ENCODE data around the gene GPC3. TPM values are rescaled to one million over a fixed set of nuclear protein-coding genes. Genes with fewer than 3 reads are reported as not detected.

The GPC3 gene
- total and polyA plus RNA-seq, 7 donors: 0.43 to 2.3 (median 1.4) TPM

DNA sequence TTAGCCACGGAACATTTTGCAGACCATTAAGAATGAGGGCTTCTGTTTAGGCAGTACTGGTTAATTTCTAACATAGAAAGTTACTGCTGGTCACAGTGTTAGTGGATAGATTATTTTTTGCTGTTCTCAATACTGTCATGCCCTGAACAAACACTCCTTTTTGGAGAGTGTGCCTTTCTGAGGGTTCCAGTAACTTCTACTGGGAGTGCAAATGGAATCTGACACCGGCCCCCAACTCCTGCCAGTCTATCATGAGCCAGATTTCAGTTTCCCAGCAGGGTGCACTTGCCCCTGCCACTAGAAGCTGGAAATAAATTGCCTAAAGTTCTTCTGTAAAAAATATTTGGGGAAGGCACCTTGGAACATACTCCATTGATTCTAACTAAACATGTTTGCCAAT is 345.7 kb downstream of the GPC3 start:
- no peak overlapping the region for H3K4me3 ChIP-seq
- ATAC-seq: peak in 1 of 4 donors; percentile 69
- no peak for DNase-seq
- TF ChIP-seq, protein P1, sequence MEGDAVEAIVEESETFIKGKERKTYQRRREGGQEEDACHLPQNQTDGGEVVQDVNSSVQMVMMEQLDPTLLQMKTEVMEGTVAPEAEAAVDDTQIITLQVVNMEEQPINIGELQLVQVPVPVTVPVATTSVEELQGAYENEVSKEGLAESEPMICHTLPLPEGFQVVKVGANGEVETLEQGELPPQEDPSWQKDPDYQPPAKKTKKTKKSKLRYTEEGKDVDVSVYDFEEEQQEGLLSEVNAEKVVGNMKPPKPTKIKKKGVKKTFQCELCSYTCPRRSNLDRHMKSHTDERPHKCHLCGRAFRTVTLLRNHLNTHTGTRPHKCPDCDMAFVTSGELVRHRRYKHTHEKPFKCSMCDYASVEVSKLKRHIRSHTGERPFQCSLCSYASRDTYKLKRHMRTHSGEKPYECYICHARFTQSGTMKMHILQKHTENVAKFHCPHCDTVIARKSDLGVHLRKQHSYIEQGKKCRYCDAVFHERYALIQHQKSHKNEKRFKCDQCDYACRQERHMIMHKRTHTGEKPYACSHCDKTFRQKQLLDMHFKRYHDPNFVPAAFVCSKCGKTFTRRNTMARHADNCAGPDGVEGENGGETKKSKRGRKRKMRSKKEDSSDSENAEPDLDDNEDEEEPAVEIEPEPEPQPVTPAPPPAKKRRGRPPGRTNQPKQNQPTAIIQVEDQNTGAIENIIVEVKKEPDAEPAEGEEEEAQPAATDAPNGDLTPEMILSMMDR (IDR thresholded peaks at IDR 0.05): no peak
- H3K27me3 ChIP-seq (ENCODE audit: insufficient read depth in 3 of 3, low read length in 2 of 3): no peaks in the 10 kb centered on the region
- H3K9me3 ChIP-seq: no peaks in the 10 kb centered on the region
- H3K36me3 ChIP-seq (ENCODE audit: insufficient read depth in 1 of 2, low read depth in 1 of 2): no peaks in the 10 kb centered on the region
- no peak overlapping the region for H3K27ac ChIP-seq
- intact Hi-C loops (cut with DNase I): no loop called here
- peaks cover 3% of the 10 kb centered on the region for H3K4me1 ChIP-seq
- 36 to 56% (median 44%) methylated on average over 2 of the region's 2 CpGs for WGBS, 3 donors

DNA sequence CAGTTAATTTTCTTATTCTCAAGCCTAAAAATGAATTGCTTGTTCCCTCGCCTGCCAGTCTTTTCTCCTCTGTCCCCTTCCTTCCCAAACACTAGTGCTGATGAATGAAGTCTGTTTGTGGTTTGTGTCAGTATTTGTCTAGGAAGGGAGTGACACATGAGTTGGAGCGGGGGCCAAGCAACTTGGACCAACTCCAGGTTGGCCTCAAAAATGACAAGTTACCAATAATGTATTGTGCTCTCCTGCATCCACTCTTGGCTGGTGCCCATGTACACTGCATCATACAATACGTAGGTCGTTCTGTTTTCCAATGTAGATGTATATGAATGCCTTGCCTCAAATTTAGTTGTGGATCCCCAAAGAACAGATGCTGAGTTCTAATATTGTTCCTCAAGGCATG is 347.1 kb downstream of the GPC3 start:
- H3K27me3 ChIP-seq (ENCODE audit: insufficient read depth in 3 of 3, low read length in 2 of 3): no peaks in the 10 kb centered on the region
- no peaks in the 10 kb centered on the region for H3K36me3 ChIP-seq (ENCODE audit: insufficient read depth in 1 of 2, low read depth in 1 of 2)
- TF ChIP-seq, protein P1 (IDR thresholded peaks at IDR 0.05): no peak
- ATAC-seq: no peak
- peaks cover 3% of the 10 kb centered on the region for H3K4me1 ChIP-seq
- intact Hi-C loops (cut with DNase I): no loop called here
- WGBS, 3 donors: 59 to 80% (median 72%) methylated on average over 4 of the region's 4 CpGs
- H3K9me3 ChIP-seq: no peaks in the 10 kb centered on the region
- DNase-seq: no peak
- H3K27ac ChIP-seq: no peak overlapping the region
- no peak overlapping the region for H3K4me3 ChIP-seq

DNA sequence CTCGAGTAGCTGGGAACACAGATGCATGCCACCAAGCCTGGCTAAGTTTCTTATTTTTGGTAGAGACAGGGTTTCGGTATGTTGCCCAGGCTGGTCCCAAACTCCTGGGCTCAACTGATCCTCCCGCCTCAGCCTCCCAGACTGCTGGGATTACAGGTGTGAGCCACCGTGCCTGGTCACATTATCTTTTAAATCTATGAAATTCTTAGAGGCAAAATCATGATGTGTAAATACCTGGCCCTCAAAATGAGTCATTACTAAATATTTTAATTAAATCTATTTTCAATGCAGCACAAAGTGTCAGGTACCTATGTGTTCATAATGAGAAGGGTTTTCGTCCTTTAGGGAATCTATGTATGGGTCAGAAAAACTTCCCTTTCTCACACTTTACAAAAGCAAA is 347.6 kb downstream of the GPC3 start:
- Histone ChIP-seq H3K4me1 (peaks cover 3% of the 10 kb centered on the region), H3K27ac (no peak overlapping the region), H3K4me3 (no peak overlapping the region), H3K9me3 (no peaks in the 10 kb centered on the region), H3K27me3 (ENCODE audit: insufficient read depth in 3 of 3, low read length in 2 of 3) (no peaks in the 10 kb centered on the region), H3K36me3 (ENCODE audit: insufficient read depth in 1 of 2, low read depth in 1 of 2) (no peaks in the 10 kb centered on the region)
- TF ChIP-seq, protein P1 (IDR thresholded peaks at IDR 0.05): no peak
- 68 to 82% (median 70%) methylated on average over 5 of the region's 5 CpGs for WGBS, 3 donors
- ATAC-seq (no peak), DNase-seq (no peak)
- intact Hi-C loops (cut with DNase I): no loop called here

DNA sequence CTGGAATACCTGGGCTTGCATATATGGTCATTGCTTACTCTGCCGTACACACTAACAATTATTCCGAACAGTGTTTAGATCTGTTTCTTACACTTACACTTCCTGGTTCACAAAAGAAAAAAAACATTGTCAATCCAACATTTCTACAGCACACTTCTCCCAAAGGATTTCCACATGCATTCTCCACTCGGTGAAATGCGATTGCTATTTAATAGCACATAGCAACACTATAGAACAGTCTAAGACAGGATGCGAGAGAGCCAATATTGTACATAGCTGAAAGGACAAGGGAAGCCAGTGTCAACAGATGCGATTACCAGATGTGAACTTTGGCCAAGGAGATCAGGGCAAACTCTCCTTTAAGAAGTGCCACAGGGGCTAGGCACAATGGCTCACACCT is 349.4 kb downstream of the GPC3 start:
- H3K36me3 ChIP-seq (ENCODE audit: insufficient read depth in 1 of 2, low read depth in 1 of 2): no peaks in the 10 kb centered on the region
- ATAC-seq: no peak

DNA sequence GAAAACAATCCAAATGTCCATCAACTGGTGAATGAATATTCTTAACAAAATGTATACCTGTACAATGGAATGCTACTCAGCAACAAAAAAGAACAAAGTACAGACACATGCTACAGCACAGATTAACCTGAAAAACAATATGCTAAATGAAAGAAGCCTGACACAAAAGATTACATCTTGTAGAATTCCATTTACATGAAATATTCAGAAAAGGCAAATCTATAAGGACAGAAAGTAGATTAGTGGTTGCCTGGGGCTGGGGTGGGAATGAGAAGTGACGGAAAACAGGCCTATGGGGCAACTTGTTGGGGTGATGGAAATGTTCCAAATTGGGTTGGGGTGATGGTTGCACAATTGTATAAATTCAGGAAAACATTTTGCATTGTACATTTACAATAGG is 351.0 kb downstream of the GPC3 start:
- H3K9me3 ChIP-seq: no peaks in the 10 kb centered on the region
- no peak overlapping the region for H3K4me3 ChIP-seq
- intact Hi-C loops (cut with DNase I): no loop called here
- H3K27me3 ChIP-seq (ENCODE audit: insufficient read depth in 3 of 3, low read length in 2 of 3): no peaks in the 10 kb centered on the region
- H3K36me3 ChIP-seq (ENCODE audit: insufficient read depth in 1 of 2, low read depth in 1 of 2): no peaks in the 10 kb centered on the region
- H3K4me1 ChIP-seq: peaks cover 4% of the 10 kb centered on the region
- no peak for ATAC-seq
- TF ChIP-seq, protein P1 (IDR thresholded peaks at IDR 0.05): no peak
- H3K27ac ChIP-seq: no peak overlapping the region
- DNase-seq: no peak
- 79 to 100% (median 89%) methylated on average over 1 of the region's 1 CpG for WGBS, 3 donors

More for the DNA sequence above, 349.4 kb downstream of the GPC3 start:
- peaks cover 3% of the 10 kb centered on the region for H3K4me1 ChIP-seq
- no peak for DNase-seq
- H3K4me3 ChIP-seq: no peak overlapping the region
- no peaks in the 10 kb centered on the region for H3K9me3 ChIP-seq
- intact Hi-C loops (cut with DNase I): no loop called here
- no peak overlapping the region for H3K27ac ChIP-seq
- H3K27me3 ChIP-seq (ENCODE audit: insufficient read depth in 3 of 3, low read length in 2 of 3): no peaks in the 10 kb centered on the region
- 65 to 78% (median 72%) methylated on average over 6 of the region's 6 CpGs for WGBS, 3 donors
- TF ChIP-seq, protein P1 (IDR thresholded peaks at IDR 0.05): no peak
